ENCODE data around the gene PCF11. TPM values are rescaled to one million over a fixed set of nuclear protein-coding genes. Genes with fewer than 3 reads are reported as not detected.

PCF11 gene
- polyA plus RNA-seq, 2 of the 4 experiments (the other 2 are of a cell fraction): 24.7 to 42.3 TPM

DNA sequence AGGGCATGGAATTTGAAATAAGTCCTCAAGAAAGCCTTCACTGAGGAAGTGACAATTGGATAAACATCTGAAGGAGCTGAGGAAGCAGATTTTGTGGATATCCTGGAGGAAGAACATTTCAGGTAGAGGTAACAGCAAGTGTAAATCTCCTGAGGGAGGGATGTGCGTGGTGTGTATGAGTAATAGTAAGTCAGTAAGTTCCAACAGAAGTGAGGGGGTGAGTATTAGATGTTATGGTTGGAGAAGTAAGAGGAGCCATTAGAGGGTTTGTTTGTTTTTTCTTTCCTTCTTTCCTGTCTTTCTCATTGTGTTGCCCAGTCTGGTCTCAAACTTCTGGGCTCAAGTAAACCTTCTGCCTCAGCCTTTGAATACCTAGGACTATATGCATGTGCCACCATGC lies 65.6 kb downstream of the PCF11 start:
- WGBS (ENCODE audit: missing lambda C conversion rate): 68% methylated on average over 1 of the region's 1 CpG
- no peaks in the 10 kb centered on the region for H3K9me3 ChIP-seq
- ChIA-PET CTCF (interaction anchor here (0.8 to 2.3 kb wide), 2 partner anchors 27 to 134 kb away, joined by 3 to 9 read pairs; no protein-coding TSS in a partner anchor), POLR2A (no interaction called here)
- H3K27ac ChIP-seq: no peak overlapping the region
- no peak for TF ChIP-seq HOXB13 (CRISPR knock-in tag; IDR thresholded peaks at IDR 0.05; ENCODE audit: low read depth)
- no peak for TF ChIP-seq EP300 (IDR thresholded peaks at IDR 0.05)
- TF ChIP-seq POLR2A (IDR thresholded peaks at IDR 0.05; ENCODE audit: low read length): no peak
- TF ChIP-seq CHD2 (IDR thresholded peaks at IDR 0.05; ENCODE audit: low read length, partially characterized antibody): no peak
- TF ChIP-seq PHF8 (IDR thresholded peaks at IDR 0.05; ENCODE audit: borderline replicate concordance, low read depth): no peak
- TF ChIP-seq JUNB (IDR thresholded peaks at IDR 0.05): no peak
- no peak for TF ChIP-seq EHMT2 (IDR thresholded peaks at IDR 0.05; ENCODE audit: low read depth)
- TF ChIP-seq EHF (CRISPR knock-in tag; IDR thresholded peaks at IDR 0.05): no peak
- no peak for TF ChIP-seq TFCP2L1 (CRISPR knock-in tag; IDR thresholded peaks at IDR 0.05)
- TF ChIP-seq TP53 (CRISPR knock-in tag; IDR thresholded peaks at IDR 0.05): no peak
- TF ChIP-seq, protein P1, sequence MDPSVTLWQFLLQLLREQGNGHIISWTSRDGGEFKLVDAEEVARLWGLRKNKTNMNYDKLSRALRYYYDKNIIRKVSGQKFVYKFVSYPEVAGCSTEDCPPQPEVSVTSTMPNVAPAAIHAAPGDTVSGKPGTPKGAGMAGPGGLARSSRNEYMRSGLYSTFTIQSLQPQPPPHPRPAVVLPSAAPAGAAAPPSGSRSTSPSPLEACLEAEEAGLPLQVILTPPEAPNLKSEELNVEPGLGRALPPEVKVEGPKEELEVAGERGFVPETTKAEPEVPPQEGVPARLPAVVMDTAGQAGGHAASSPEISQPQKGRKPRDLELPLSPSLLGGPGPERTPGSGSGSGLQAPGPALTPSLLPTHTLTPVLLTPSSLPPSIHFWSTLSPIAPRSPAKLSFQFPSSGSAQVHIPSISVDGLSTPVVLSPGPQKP (IDR thresholded peaks at IDR 0.05; ENCODE audit: low read depth, low read length): no peak
- no peak for TF ChIP-seq MYC (IDR thresholded peaks at IDR 0.05; ENCODE audit: borderline replicate concordance, low read length)
- TF ChIP-seq RAD21 (conservative IDR thresholded peaks at IDR 0.05 in 1 of 2, IDR thresholded peaks at IDR 0.05 in 1 of 2): no peak
- TF ChIP-seq ZSCAN20 (CRISPR knock-in tag; IDR thresholded peaks at IDR 0.05): no peak
- TF ChIP-seq, protein P2, sequence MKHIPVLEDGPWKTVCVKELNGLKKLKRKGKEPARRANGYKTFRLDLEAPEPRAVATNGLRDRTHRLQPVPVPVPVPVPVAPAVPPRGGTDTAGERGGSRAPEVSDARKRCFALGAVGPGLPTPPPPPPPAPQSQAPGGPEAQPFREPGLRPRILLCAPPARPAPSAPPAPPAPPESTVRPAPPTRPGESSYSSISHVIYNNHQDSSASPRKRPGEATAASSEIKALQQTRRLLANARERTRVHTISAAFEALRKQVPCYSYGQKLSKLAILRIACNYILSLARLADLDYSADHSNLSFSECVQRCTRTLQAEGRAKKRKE (CRISPR knock-in tag; IDR thresholded peaks at IDR 0.05; ENCODE audit: low read depth): no peak
- FAIRE-seq (no peak), DNase-seq (ENCODE audit: low read depth in 1 of 2, low spot score in 1 of 2) (no peak), ATAC-seq (no peak)
- no peak overlapping the region for H3K4me2 ChIP-seq
- no peak overlapping the region for H3K4me3 ChIP-seq
- H3K4me1 ChIP-seq: no peaks in the 10 kb centered on the region

DNA sequence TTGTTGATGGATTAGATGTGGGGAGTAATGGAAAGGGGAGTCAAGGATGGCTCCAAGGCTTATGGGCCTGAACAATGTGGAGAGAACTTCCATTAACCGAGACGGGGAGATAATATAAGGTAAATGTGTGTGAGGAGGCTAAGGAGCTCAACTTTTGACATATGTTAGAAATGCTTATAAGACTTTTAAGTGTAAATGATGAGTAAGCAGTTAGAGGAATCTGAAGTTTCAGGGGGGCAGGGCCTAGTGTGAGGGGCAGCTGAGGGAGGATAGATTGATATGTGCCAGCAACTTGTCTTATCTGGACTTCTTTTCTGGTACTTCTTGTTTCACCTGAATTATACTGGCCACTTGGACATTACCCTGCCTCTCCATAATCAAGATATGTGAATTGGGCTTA lies 66.5 kb downstream of the PCF11 start:
- no peaks in the 10 kb centered on the region for H3K4me1 ChIP-seq
- FAIRE-seq (no peak), ATAC-seq (no peak), DNase-seq (ENCODE audit: low read depth in 1 of 2, low spot score in 1 of 2) (no peak)
- no peak overlapping the region for H3K4me3 ChIP-seq
- H3K27ac ChIP-seq: no peak overlapping the region
- WGBS (ENCODE audit: missing lambda C conversion rate): 85% methylated on average over 2 of the region's 2 CpGs
- H3K4me2 ChIP-seq: no peak overlapping the region
- ChIA-PET POLR2A (no interaction called here), CTCF (interaction anchor here (2.3 kb wide), 1 partner anchor 26 kb away, joined by 9 read pairs; no protein-coding TSS in a partner anchor)
- H3K9me3 ChIP-seq: no peaks in the 10 kb centered on the region
- no peak for TF ChIP-seq TP53 (CRISPR knock-in tag; IDR thresholded peaks at IDR 0.05)
- TF ChIP-seq MAFK (IDR thresholded peaks at IDR 0.05; ENCODE audit: partially characterized antibody): peak; percentile 77
- no peak for TF ChIP-seq KDM1A (IDR thresholded peaks at IDR 0.05; ENCODE audit: low read depth)
- TF ChIP-seq, protein P1 (IDR thresholded peaks at IDR 0.05; ENCODE audit: low read depth, low read length): no peak
- no peak for TF ChIP-seq FOSB (CRISPR knock-in tag; IDR thresholded peaks at IDR 0.05)
- no peak for TF ChIP-seq ZC3H11A (IDR thresholded peaks at IDR 0.05)
- TF ChIP-seq ZNF302 (CRISPR knock-in tag; IDR thresholded peaks at IDR 0.05): no peak

DNA sequence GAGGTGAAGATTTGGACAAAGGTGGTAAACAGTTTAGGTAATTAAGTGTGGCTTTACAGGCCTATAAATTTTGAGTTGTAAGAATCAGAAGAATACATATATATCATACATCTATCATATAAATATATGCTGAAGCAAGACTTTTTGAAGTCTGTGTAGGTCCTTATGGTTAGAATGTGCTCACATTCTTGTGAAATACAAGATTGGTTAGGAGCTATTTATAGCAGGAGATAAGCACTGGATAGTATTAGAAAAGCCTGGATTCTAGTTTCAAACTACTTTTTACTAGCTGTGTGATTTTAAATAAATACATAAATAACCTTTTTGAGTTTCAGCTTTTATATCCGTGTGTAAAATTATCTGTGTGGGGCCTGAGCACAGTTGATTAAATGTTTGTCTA lies 78.9 kb downstream of the PCF11 start:
- 38% methylated on average over 1 of the region's 1 CpG for WGBS (ENCODE audit: missing lambda C conversion rate)
- POLR2A ChIA-PET: no interaction called here
- TF ChIP-seq HOXA7 (CRISPR knock-in tag; IDR thresholded peaks at IDR 0.05): no peak
- TF ChIP-seq, protein P1 (IDR thresholded peaks at IDR 0.05; ENCODE audit: low read depth, low read length): no peak
- TF ChIP-seq RCOR1 (IDR thresholded peaks at IDR 0.05; ENCODE audit: low read depth, low read length): no peak
- TF ChIP-seq CEBPB (IDR thresholded peaks at IDR 0.05): no peak
- TF ChIP-seq NFE2L2 (conservative IDR thresholded peaks at IDR 0.05; ENCODE audit: low read length): no peak
- TF ChIP-seq, protein P3, sequence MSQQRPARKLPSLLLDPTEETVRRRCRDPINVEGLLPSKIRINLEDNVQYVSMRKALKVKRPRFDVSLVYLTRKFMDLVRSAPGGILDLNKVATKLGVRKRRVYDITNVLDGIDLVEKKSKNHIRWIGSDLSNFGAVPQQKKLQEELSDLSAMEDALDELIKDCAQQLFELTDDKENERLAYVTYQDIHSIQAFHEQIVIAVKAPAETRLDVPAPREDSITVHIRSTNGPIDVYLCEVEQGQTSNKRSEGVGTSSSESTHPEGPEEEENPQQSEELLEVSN (IDR thresholded peaks at IDR 0.05; ENCODE audit: borderline replicate concordance, low read depth): no peak
- no peak for TF ChIP-seq PHF8 (IDR thresholded peaks at IDR 0.05; ENCODE audit: borderline replicate concordance, low read depth)
- TF ChIP-seq, protein P4, sequence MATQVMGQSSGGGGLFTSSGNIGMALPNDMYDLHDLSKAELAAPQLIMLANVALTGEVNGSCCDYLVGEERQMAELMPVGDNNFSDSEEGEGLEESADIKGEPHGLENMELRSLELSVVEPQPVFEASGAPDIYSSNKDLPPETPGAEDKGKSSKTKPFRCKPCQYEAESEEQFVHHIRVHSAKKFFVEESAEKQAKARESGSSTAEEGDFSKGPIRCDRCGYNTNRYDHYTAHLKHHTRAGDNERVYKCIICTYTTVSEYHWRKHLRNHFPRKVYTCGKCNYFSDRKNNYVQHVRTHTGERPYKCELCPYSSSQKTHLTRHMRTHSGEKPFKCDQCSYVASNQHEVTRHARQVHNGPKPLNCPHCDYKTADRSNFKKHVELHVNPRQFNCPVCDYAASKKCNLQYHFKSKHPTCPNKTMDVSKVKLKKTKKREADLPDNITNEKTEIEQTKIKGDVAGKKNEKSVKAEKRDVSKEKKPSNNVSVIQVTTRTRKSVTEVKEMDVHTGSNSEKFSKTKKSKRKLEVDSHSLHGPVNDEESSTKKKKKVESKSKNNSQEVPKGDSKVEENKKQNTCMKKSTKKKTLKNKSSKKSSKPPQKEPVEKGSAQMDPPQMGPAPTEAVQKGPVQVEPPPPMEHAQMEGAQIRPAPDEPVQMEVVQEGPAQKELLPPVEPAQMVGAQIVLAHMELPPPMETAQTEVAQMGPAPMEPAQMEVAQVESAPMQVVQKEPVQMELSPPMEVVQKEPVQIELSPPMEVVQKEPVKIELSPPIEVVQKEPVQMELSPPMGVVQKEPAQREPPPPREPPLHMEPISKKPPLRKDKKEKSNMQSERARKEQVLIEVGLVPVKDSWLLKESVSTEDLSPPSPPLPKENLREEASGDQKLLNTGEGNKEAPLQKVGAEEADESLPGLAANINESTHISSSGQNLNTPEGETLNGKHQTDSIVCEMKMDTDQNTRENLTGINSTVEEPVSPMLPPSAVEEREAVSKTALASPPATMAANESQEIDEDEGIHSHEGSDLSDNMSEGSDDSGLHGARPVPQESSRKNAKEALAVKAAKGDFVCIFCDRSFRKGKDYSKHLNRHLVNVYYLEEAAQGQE (IDR thresholded peaks at IDR 0.05): no peak
- no peak for TF ChIP-seq JUNB (IDR thresholded peaks at IDR 0.05)

More for the DNA sequence above, 78.9 kb downstream of the PCF11 start:
- H3K4me1 ChIP-seq: no peaks in the 10 kb centered on the region
- CTCF ChIA-PET: interaction anchor here (0.6 to 3.1 kb wide), 3 partner anchors 14 to 507 kb away, joined by 4 to 12 read pairs (median 4); no protein-coding TSS in a partner anchor
- no peak overlapping the region for H3K4me3 ChIP-seq
- ATAC-seq: no peak
- no peak for FAIRE-seq
- H3K9me3 ChIP-seq: no peaks in the 10 kb centered on the region
- no peak overlapping the region for H3K4me2 ChIP-seq
- no peak for DNase-seq (ENCODE audit: low read depth in 1 of 2, low spot score in 1 of 2)
- H3K27ac ChIP-seq: no peak overlapping the region
